Measurements from ENCODE around the gene CFAP206. TPM values are rescaled to one million over a fixed set of nuclear protein-coding genes. Genes with fewer than 3 reads are reported as not detected.

CFAP206 gene
- total RNA-seq, 1 donor from 2014 or later = 0.09 TPM

GRCh38 chr6:87431263-87431662, 23.5 kb downstream of the CFAP206 start:
- Mint-ChIP-seq H3K36me3 (ENCODE audit: low read depth) (no peaks in the 10 kb centered on the region), H3K27me3 (peaks cover 10% of the 10 kb centered on the region), H3K9me3 (no peaks in the 10 kb centered on the region), H3K4me1 (no peaks in the 10 kb centered on the region), H3K4me3 (no peak overlapping the region), H3K27ac (no peak overlapping the region)
- ATAC-seq (ENCODE audit: low read depth) = no peak
- DNase-seq = no peak
- TF ChIP-seq, protein P1, sequence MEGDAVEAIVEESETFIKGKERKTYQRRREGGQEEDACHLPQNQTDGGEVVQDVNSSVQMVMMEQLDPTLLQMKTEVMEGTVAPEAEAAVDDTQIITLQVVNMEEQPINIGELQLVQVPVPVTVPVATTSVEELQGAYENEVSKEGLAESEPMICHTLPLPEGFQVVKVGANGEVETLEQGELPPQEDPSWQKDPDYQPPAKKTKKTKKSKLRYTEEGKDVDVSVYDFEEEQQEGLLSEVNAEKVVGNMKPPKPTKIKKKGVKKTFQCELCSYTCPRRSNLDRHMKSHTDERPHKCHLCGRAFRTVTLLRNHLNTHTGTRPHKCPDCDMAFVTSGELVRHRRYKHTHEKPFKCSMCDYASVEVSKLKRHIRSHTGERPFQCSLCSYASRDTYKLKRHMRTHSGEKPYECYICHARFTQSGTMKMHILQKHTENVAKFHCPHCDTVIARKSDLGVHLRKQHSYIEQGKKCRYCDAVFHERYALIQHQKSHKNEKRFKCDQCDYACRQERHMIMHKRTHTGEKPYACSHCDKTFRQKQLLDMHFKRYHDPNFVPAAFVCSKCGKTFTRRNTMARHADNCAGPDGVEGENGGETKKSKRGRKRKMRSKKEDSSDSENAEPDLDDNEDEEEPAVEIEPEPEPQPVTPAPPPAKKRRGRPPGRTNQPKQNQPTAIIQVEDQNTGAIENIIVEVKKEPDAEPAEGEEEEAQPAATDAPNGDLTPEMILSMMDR (IDR thresholded peaks at IDR 0.05) = no peak
- POLR2A ChIA-PET = no interaction called here
- intact Hi-C loops (cut with micrococcal nuclease) = no loop called here
- CTCF ChIA-PET = no interaction called here

GRCh38 chr6:87436435-87436834, 28.7 kb downstream of the CFAP206 start:
- no peak overlapping the region for H3K4me3 Mint-ChIP-seq
- H3K36me3 Mint-ChIP-seq (ENCODE audit: low read depth) = no peaks in the 10 kb centered on the region
- POLR2A ChIA-PET = no interaction called here
- DNase-seq (no peak), ATAC-seq (ENCODE audit: low read depth) (peak; percentile 66)
- CTCF ChIA-PET = no interaction called here
- intact Hi-C loops (cut with micrococcal nuclease) = no loop called here
- TF ChIP-seq, protein P1 (IDR thresholded peaks at IDR 0.05) = no peak
- H3K27ac Mint-ChIP-seq = no peak overlapping the region
- H3K9me3 Mint-ChIP-seq = no peaks in the 10 kb centered on the region
- no peaks in the 10 kb centered on the region for H3K4me1 Mint-ChIP-seq
- H3K27me3 Mint-ChIP-seq = peaks cover 5% of the 10 kb centered on the region

GRCh38 chr6:87441711-87442110, 33.9 kb downstream of the CFAP206 start:
- CTCF ChIA-PET = no interaction called here

DNA sequence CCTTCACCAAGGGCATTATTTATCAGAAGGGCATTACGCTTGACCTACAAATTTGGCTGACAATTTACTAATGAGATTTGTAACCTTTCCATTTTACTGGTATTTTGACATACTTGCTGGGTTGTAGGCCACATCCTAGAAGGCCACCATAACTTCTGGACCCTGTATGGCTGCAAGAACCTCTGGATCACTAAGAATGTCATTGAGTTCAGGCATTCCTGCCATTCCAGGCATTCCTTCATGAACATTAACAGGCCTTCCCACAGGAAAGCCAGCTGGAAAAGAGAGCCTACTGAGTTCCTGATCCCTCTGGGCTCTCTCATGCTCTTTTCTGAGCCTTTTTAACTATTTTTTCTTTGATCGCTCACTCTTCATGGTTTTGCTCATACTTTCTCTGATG, 36.6 kb downstream of the CFAP206 start:
- no peak overlapping the region for H3K27ac Mint-ChIP-seq
- CTCF ChIA-PET = no interaction called here
- peaks cover 9% of the 10 kb centered on the region for H3K27me3 Mint-ChIP-seq
- no peaks in the 10 kb centered on the region for H3K36me3 Mint-ChIP-seq (ENCODE audit: low read depth)
- H3K4me3 Mint-ChIP-seq = no peak overlapping the region
- H3K9me3 Mint-ChIP-seq = peaks cover 3% of the 10 kb centered on the region
- TF ChIP-seq, protein P1 (IDR thresholded peaks at IDR 0.05) = no peak
- ATAC-seq (ENCODE audit: low read depth) = no peak
- DNase-seq = no peak
- intact Hi-C loops (cut with micrococcal nuclease) = no loop called here
- no peaks in the 10 kb centered on the region for H3K4me1 Mint-ChIP-seq
- POLR2A ChIA-PET = no interaction called here

More at GRCh38 chr6:87441711-87442110, 33.9 kb downstream of the CFAP206 start:
- H3K4me3 Mint-ChIP-seq = no peak overlapping the region
- intact Hi-C loops (cut with micrococcal nuclease) = no loop called here
- H3K4me1 Mint-ChIP-seq = no peaks in the 10 kb centered on the region
- POLR2A ChIA-PET = no interaction called here
- H3K27ac Mint-ChIP-seq = no peak overlapping the region
- DNase-seq = no peak
- peaks cover 2% of the 10 kb centered on the region for H3K27me3 Mint-ChIP-seq
- no peak for ATAC-seq (ENCODE audit: low read depth)
- TF ChIP-seq, protein P1 (IDR thresholded peaks at IDR 0.05) = no peak
- peaks cover 3% of the 10 kb centered on the region for H3K9me3 Mint-ChIP-seq
- H3K36me3 Mint-ChIP-seq (ENCODE audit: low read depth) = no peaks in the 10 kb centered on the region

DNA sequence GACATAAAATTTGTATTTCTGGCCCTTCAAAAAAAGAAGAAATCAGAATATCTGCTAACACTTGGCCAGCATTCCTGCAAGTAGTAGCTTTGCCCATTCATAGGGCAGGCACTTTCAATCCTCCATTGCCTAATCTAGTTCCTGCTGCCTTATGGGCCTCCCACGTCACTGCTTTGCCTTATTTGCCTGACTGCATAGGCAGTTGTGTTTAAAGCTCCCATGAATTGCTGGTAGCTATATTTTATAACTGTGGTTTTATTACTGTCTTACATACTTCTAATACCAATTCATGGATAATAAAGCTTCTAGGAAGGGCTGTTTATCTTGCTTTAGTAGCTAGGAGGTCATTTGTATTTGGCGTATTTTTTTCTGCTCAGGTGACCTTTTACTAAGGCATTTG, 57.3 kb downstream of the CFAP206 start:
- CTCF ChIA-PET = interaction anchor here (0.7 kb wide), 1 partner anchor 46 kb away, joined by 3 read pairs; no protein-coding TSS in a partner anchor
- POLR2A ChIA-PET = no interaction called here
- TF ChIP-seq, protein P1 (IDR thresholded peaks at IDR 0.05) = no peak
- ATAC-seq (ENCODE audit: low read depth) (no peak), DNase-seq (no peak)
- Mint-ChIP-seq H3K27ac (no peak overlapping the region), H3K9me3 (peaks cover 3% of the 10 kb centered on the region), H3K4me1 (no peaks in the 10 kb centered on the region), H3K36me3 (ENCODE audit: low read depth) (no peaks in the 10 kb centered on the region), H3K27me3 (peaks cover 28% of the 10 kb centered on the region), H3K4me3 (no peak overlapping the region)
- intact Hi-C loops (cut with micrococcal nuclease) = no loop called here

Measured in activated B cell treated with CpG ODN at 0.5 μM for 24 hours (primary cell).